GM18526 (cell line): ENCODE measurements around the gene AP4M1.

Experiments
- POLR2A ChIP-seq: IDR thresholded peaks from 3 replicates; pipeline ENCODE4 v1.6.1; 2011; ENCODE audit not compliant: insufficient read length; ENCODE audit errors: extremely low read depth

The AP4M1 gene

GRCh38 chr7:100130608-100131453, 29.4 kb downstream of the AP4M1 start:
- no peak for TF ChIP-seq POLR2A

- TF ChIP-seq POLR2A: no peak
Measured at GRCh38 chr7:100132126-100132525, 30.7 kb downstream of the AP4M1 start.

GRCh38 chr7:100132697-100133151, 31.3 kb downstream of the AP4M1 start:
- TF ChIP-seq POLR2A: no peak

- no peak for TF ChIP-seq POLR2A
Measured at GRCh38 chr7:100137851-100138760, 36.7 kb downstream of the AP4M1 start.

- no peak for TF ChIP-seq POLR2A
Measured at GRCh38 chr7:100141555-100141949, 40.1 kb downstream of the AP4M1 start.

GRCh38 chr7:100142461-100142860, 41.0 kb downstream of the AP4M1 start:
- no peak for TF ChIP-seq POLR2A

GRCh38 chr7:100147278-100147677, 45.8 kb downstream of the AP4M1 start:
- no peak for TF ChIP-seq POLR2A

GRCh38 chr7:100148225-100148558, 46.7 kb downstream of the AP4M1 start:
- TF ChIP-seq POLR2A: no peak

- peak; percentile 85 for TF ChIP-seq POLR2A
Measured at GRCh38 chr7:100148559-100149328, 47.3 kb downstream of the AP4M1 start, which contains the start of gene LAMTOR4. Gene LAMTOR4, plus strand, starts transcription at chr7:100148918. Its CDS starts 55 bp downstream, at chr7:100148973.

GRCh38 chr7:100152404-100152803, 51.0 kb downstream of the AP4M1 start:
- TF ChIP-seq POLR2A: no peak

- no peak for TF ChIP-seq POLR2A
Measured at GRCh38 chr7:100152937-100153666, 51.7 kb downstream of the AP4M1 start.

GRCh38 chr7:100153708-100154535, 52.5 kb downstream of the AP4M1 start:
- TF ChIP-seq POLR2A: no peak

GRCh38 chr7:100154651-100155491, 53.4 kb downstream of the AP4M1 start:
- no peak for TF ChIP-seq POLR2A
